Neural cell (in vitro differentiated cells): ENCODE results near the gene FOXN1. TPM values are rescaled to one million over a fixed set of nuclear protein-coding genes. Genes with fewer than 3 reads are reported as not detected.

Experiments
- H2AFZ ChIP-seq: fragments of 200-600, 300-800 bp; sonication (generic), shearing (Covaris generic); 2 replicates; pipeline ENCODE4 v1.6.0; 2014; ENCODE audit warnings: low read depth, mild to moderate bottlenecking, antibody characterized with exemption, low read length, moderate library complexity
- H3F3A ChIP-seq: fragments of 200-600 bp; shearing (Covaris generic); 2 replicates; pipeline ENCODE4 v1.6.1; 2016; ENCODE audit warnings: mild to moderate bottlenecking, moderate library complexity, mixed read lengths, antibody characterized with exemption, low read length; ENCODE audit not compliant: insufficient read depth, poor library complexity, severe bottlenecking
- H3K27ac ChIP-seq: fragments of 200-600, 300-800 bp; sonication (generic), shearing (Covaris generic); 2 replicates; pipeline ENCODE4 v1.5.1; 2014; ENCODE audit warnings: mild to moderate bottlenecking, low read length, moderate library complexity
- H3K27me3 ChIP-seq: fragments of 300-800, 200-600 bp; sonication (generic), shearing (Covaris generic); 2 replicates; pipeline ENCODE4 v1.6.0; 2014; ENCODE audit warnings: mild to moderate bottlenecking, low read depth, low read length, moderate library complexity; ENCODE audit not compliant: insufficient read depth
- H3K36me3 ChIP-seq: fragments of 300-800, 200-600 bp; sonication (generic), shearing (Covaris generic); 2 replicates; pipeline ENCODE4 v1.5.1; 2014; ENCODE audit warnings: mild to moderate bottlenecking, antibody characterized with exemption, low read length, moderate library complexity; ENCODE audit not compliant: insufficient read depth
- H3K4me2 ChIP-seq: fragments of 300-800, 200-600 bp; sonication (generic), shearing (Covaris generic); 2 replicates; pipeline ENCODE4 v1.6.0; 2014; ENCODE audit warnings: mild to moderate bottlenecking, low read length
- H3K4me3 ChIP-seq: fragments of 300-800, 200-600 bp; sonication (generic), shearing (Covaris generic); 2 replicates; pipeline ENCODE4 v1.5.1; 2014; ENCODE audit warnings: mild to moderate bottlenecking, low read length, moderate library complexity
- H3K79me2 ChIP-seq: fragments of 200-600 bp; shearing (Covaris generic); replicated peaks from 2 replicates; pipeline ENCODE4 v1.6.0; 2014; ENCODE audit warnings: mild to moderate bottlenecking, low read length, moderate library complexity; ENCODE audit not compliant: insufficient read depth
- H3K9ac ChIP-seq: fragments of 300-800, 200-600 bp; sonication (generic), shearing (Covaris generic); 2 replicates; pipeline ENCODE4 v1.6.1; 2016; ENCODE audit warnings: mild to moderate bottlenecking, low read length, mixed read lengths
- H3K9me2 ChIP-seq: fragments of 200-600 bp; shearing (Covaris generic); 2 replicates; pipeline ENCODE4 v1.6.1; 2016; ENCODE audit warnings: mild to moderate bottlenecking, low read length, mixed read lengths; ENCODE audit not compliant: insufficient read depth
- H3K9me3 ChIP-seq: fragments of 200-600, 300-800 bp; sonication (generic), shearing (Covaris generic); 2 replicates; pipeline ENCODE4 v1.6.1; 2016; ENCODE audit warnings: mild to moderate bottlenecking, mixed run types, low read length, moderate library complexity, mixed read lengths
- H4K20me1 ChIP-seq: fragments of 200-600 bp; shearing (Covaris generic); 2 replicates; pipeline ENCODE4 v1.6.1; 2016; ENCODE audit warnings: mild to moderate bottlenecking, mixed run types; ENCODE audit not compliant: insufficient read depth
- EP300 ChIP-seq: fragments of 450-650 bp; conservative IDR thresholded peaks from 2 replicates; pipeline ENCODE4 v1.6.1; 2014; ENCODE audit warnings: antibody characterized with exemption, mild to moderate bottlenecking, moderate library complexity; ENCODE audit not compliant: poor library complexity, severe bottlenecking
- EZH2 ChIP-seq: fragments of 200-600, 300-800 bp; shearing (Covaris generic), sonication (generic); IDR thresholded peaks from 2 replicates; pipeline ENCODE4 v1.6.1; 2014; ENCODE audit warnings: antibody characterized with exemption, low read length, borderline replicate concordance, mild to moderate bottlenecking; ENCODE audit not compliant: insufficient read depth, poor library complexity, severe bottlenecking
- MXI1 ChIP-seq: fragments of 450-650 bp; conservative IDR thresholded peaks from 2 replicates; pipeline ENCODE4 v1.6.1; 2014; ENCODE audit warnings: antibody characterized with exemption, mild to moderate bottlenecking; ENCODE audit not compliant: poor library complexity, severe bottlenecking
- POLR2AphosphoS5 ChIP-seq: IDR thresholded peaks from 2 replicates; pipeline ENCODE4 v1.6.1; 2012
- RAD21 ChIP-seq: fragments of 450-650 bp; conservative IDR thresholded peaks from 2 replicates; pipeline ENCODE4 v1.6.1; 2014; ENCODE audit warnings: antibody characterized with exemption, mild to moderate bottlenecking, moderate library complexity
- SMC3 ChIP-seq: fragments of 450-650 bp; conservative IDR thresholded peaks from 2 replicates; pipeline ENCODE4 v1.6.1; 2014; ENCODE audit warnings: antibody characterized with exemption, mild to moderate bottlenecking, moderate library complexity; ENCODE audit not compliant: poor library complexity
- TAF1 ChIP-seq: IDR thresholded peaks from 2 replicates; pipeline ENCODE4 v1.6.1; 2012; ENCODE audit warnings: low read depth
- polyA plus RNA-seq: library from polyadenylated mRNA; depleted of rRNA; stranded (reverse); fragments of >200 nt; gene quantifications from 2 replicates; pipeline ENCODE4 v1.2.3, GENCODE V29; 2014
- TF ChIP-seq, protein P1 (sequence below): IDR thresholded peaks from 2 replicates; pipeline ENCODE4 v1.6.1; 2012; ENCODE audit warnings: borderline replicate concordance
- TF ChIP-seq, protein P2 (sequence below): fragments of 450-650 bp; IDR thresholded peaks from 2 replicates; pipeline ENCODE4 v1.5.1; 2014; ENCODE audit warnings: antibody characterized with exemption, mild to moderate bottlenecking, moderate library complexity; ENCODE audit not compliant: poor library complexity, severe bottlenecking

FOXN1 gene
- polyA plus RNA-seq, 1 donor from 2014 or later, result not detected

DNA sequence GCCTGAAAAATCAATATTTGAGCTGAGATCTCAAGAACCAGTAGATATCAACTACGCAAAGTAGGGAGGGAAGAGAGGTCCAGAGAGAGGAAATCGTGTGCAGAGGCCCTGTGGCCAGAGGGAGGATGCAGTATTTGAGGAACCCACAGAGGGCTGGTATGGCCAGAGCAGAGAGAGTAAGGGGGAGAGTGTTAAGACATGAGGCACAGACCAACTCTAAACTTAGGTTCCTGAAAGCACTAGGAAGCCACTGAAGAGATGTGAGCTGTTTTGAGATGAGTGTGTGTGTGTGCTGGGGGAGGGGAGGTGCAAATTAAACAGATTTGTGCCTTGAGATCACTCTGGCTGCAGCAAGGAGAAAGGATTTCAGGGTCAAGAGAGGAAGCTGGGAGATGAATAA lies 21.9 kb upstream of the FOXN1 start:
- H3K9me3 ChIP-seq, result no peaks in the 10 kb centered on the region
- H3K4me2 ChIP-seq, result no peak overlapping the region
- no peaks in the 10 kb centered on the region for H3F3A ChIP-seq
- H2AFZ ChIP-seq, result no peak overlapping the region
- no peak overlapping the region for H3K9ac ChIP-seq
- H3K27me3 ChIP-seq, result no peaks in the 10 kb centered on the region
- no peak overlapping the region for H3K4me3 ChIP-seq
- no peaks in the 10 kb centered on the region for H3K9me2 ChIP-seq
- no peaks in the 10 kb centered on the region for H4K20me1 ChIP-seq
- H3K36me3 ChIP-seq, result no peaks in the 10 kb centered on the region
- H3K27ac ChIP-seq, result no peak overlapping the region
- no peaks in the 10 kb centered on the region for H3K79me2 ChIP-seq
- TF ChIP-seq MXI1 (no peak), RAD21 (no peak), EP300 (no peak), SMC3 (no peak), TAF1 (no peak), POLR2AphosphoS5 (no peak), EZH2 (no peak)
- TF ChIP-seq, protein P1, sequence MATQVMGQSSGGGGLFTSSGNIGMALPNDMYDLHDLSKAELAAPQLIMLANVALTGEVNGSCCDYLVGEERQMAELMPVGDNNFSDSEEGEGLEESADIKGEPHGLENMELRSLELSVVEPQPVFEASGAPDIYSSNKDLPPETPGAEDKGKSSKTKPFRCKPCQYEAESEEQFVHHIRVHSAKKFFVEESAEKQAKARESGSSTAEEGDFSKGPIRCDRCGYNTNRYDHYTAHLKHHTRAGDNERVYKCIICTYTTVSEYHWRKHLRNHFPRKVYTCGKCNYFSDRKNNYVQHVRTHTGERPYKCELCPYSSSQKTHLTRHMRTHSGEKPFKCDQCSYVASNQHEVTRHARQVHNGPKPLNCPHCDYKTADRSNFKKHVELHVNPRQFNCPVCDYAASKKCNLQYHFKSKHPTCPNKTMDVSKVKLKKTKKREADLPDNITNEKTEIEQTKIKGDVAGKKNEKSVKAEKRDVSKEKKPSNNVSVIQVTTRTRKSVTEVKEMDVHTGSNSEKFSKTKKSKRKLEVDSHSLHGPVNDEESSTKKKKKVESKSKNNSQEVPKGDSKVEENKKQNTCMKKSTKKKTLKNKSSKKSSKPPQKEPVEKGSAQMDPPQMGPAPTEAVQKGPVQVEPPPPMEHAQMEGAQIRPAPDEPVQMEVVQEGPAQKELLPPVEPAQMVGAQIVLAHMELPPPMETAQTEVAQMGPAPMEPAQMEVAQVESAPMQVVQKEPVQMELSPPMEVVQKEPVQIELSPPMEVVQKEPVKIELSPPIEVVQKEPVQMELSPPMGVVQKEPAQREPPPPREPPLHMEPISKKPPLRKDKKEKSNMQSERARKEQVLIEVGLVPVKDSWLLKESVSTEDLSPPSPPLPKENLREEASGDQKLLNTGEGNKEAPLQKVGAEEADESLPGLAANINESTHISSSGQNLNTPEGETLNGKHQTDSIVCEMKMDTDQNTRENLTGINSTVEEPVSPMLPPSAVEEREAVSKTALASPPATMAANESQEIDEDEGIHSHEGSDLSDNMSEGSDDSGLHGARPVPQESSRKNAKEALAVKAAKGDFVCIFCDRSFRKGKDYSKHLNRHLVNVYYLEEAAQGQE, result no peak
- TF ChIP-seq, protein P2, sequence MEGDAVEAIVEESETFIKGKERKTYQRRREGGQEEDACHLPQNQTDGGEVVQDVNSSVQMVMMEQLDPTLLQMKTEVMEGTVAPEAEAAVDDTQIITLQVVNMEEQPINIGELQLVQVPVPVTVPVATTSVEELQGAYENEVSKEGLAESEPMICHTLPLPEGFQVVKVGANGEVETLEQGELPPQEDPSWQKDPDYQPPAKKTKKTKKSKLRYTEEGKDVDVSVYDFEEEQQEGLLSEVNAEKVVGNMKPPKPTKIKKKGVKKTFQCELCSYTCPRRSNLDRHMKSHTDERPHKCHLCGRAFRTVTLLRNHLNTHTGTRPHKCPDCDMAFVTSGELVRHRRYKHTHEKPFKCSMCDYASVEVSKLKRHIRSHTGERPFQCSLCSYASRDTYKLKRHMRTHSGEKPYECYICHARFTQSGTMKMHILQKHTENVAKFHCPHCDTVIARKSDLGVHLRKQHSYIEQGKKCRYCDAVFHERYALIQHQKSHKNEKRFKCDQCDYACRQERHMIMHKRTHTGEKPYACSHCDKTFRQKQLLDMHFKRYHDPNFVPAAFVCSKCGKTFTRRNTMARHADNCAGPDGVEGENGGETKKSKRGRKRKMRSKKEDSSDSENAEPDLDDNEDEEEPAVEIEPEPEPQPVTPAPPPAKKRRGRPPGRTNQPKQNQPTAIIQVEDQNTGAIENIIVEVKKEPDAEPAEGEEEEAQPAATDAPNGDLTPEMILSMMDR, result no peak

DNA sequence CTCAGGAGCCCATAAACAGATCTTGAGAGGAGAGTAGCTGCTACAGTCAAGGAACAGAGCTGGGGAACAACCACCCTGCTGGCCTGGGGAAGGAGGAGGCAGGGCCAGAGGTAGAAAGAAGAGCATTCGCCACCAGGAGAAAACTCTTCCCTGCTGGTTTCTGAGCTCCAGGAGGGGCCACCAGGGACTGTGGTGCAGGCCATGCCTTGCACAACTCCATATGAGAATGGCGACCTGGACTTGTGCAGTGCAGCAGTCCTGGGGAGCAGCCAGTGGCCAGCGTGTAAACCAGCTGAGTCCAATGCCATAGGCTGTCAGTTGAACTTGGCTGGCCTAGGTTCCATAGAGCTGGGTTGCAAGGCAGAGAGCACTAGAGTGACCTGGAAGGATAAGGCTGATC lies 21.1 kb upstream of the FOXN1 start:
- H4K20me1 ChIP-seq, result no peaks in the 10 kb centered on the region
- no peaks in the 10 kb centered on the region for H3K9me2 ChIP-seq
- no peaks in the 10 kb centered on the region for H3K9me3 ChIP-seq
- no peak overlapping the region for H3K4me3 ChIP-seq
- no peaks in the 10 kb centered on the region for H3K36me3 ChIP-seq
- TF ChIP-seq, protein P1, result no peak
- TF ChIP-seq SMC3, result no peak
- TF ChIP-seq, protein P2, result no peak
- no peak for TF ChIP-seq MXI1
- no peak for TF ChIP-seq EZH2
- TF ChIP-seq POLR2AphosphoS5, result no peak
- no peak for TF ChIP-seq TAF1
- TF ChIP-seq RAD21, result no peak
- TF ChIP-seq EP300, result no peak
- H3K4me2 ChIP-seq, result no peak overlapping the region
- no peak overlapping the region for H2AFZ ChIP-seq
- H3F3A ChIP-seq, result no peaks in the 10 kb centered on the region
- H3K79me2 ChIP-seq, result no peaks in the 10 kb centered on the region
- no peaks in the 10 kb centered on the region for H3K27me3 ChIP-seq
- no peak overlapping the region for H3K9ac ChIP-seq
- no peak overlapping the region for H3K27ac ChIP-seq
